Inflammatory macrophage treated with lipopolysaccharide for 1 hour (primary cell): Measurements from ENCODE around the gene CREB3L2.
"Not testable (repeated sequence)": the region's sequence is repeated elsewhere in the genome, so short reads cannot be mapped to it uniquely, and the experiment has no call there.

ENCODE experiments used
- DNase-seq, 2 donors: peaks; one replicate each; pipeline ENCODE4 v3.0.0-alpha.2; 2020 to 2022

Gene CREB3L2

GRCh38 chr7:137831555-137831954 is 170.3 kb downstream of the CREB3L2 start:
- DNase-seq = not testable (repeated sequence)

GRCh38 chr7:137829337-137829992 is 172.4 kb downstream of the CREB3L2 start:
- no peak for DNase-seq

- no peak for DNase-seq
These were observed 173.4 kb downstream of the CREB3L2 start for GRCh38 chr7:137828456-137828855.

- no peak for DNase-seq
These were observed 176.4 kb downstream of the CREB3L2 start for GRCh38 chr7:137825489-137825888.
